Measurements from ENCODE around the gene GAP43.

GRCh38 chr3:115666920-115667737 lies 43.8 kb downstream of the GAP43 start:
- TF ChIP-seq CTCF (IDR thresholded peaks at IDR 0.05; ENCODE audit: insufficient read depth, low read depth, low read length) (no peak), EZH2 (IDR thresholded peaks at IDR 0.05; ENCODE audit: insufficient read depth, low read length) (no peak)

Data from astrocyte (in vitro differentiated cells and primary cell).